ENCODE measurements around the gene ANKRD45. TPM values are rescaled to one million over a fixed set of nuclear protein-coding genes. Genes with fewer than 3 reads are reported as not detected.
"Not testable (repeated sequence)": the region's sequence is repeated elsewhere in the genome, so short reads cannot be mapped to it uniquely, and the experiment has no call there.

Gene ANKRD45
- total RNA-seq, 1 experiment from 2014 or later = not detected

DNA sequence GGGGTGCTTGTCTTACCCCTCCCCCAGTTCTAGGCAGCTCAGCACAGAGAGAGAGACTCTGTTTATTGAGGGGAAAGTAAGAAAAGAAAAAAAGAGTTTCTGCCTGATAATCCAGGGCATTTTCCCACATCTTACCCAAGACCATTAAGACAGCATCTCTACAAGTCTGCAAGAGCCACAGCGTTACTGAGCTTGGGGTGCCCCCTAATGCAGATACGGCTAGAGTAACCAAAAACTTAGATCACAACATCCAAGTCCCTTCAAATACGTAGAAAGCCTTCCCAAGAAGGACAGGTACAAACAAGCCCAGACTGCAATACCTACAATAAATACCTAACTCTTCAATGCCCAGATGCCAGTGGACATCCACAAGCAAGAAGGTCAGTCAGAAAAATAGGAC lies 40.8 kb downstream of the ANKRD45 start:
- DNase-seq = no peak
- BruUV-seq (replicated peaks) = no TSS peak
- no peaks in the 10 kb centered on the region for H3K9me3 ChIP-seq (ENCODE audit: insufficient read depth, low read depth)
- no peaks in the 10 kb centered on the region for H3K79me2 ChIP-seq (ENCODE audit: low read depth)
- H3K27ac ChIP-seq = no peak overlapping the region
- no peak overlapping the region for H3K4me2 ChIP-seq
- POLR2A ChIA-PET (ENCODE audit: unreplicated experiment) = no interaction called here
- no peaks in the 10 kb centered on the region for H3K9me2 ChIP-seq (ENCODE audit: insufficient read depth)
- H4K20me1 ChIP-seq (ENCODE audit: insufficient read depth) = no peaks in the 10 kb centered on the region
- CTCF ChIA-PET = no interaction called here
- TF ChIP-seq, protein P1, sequence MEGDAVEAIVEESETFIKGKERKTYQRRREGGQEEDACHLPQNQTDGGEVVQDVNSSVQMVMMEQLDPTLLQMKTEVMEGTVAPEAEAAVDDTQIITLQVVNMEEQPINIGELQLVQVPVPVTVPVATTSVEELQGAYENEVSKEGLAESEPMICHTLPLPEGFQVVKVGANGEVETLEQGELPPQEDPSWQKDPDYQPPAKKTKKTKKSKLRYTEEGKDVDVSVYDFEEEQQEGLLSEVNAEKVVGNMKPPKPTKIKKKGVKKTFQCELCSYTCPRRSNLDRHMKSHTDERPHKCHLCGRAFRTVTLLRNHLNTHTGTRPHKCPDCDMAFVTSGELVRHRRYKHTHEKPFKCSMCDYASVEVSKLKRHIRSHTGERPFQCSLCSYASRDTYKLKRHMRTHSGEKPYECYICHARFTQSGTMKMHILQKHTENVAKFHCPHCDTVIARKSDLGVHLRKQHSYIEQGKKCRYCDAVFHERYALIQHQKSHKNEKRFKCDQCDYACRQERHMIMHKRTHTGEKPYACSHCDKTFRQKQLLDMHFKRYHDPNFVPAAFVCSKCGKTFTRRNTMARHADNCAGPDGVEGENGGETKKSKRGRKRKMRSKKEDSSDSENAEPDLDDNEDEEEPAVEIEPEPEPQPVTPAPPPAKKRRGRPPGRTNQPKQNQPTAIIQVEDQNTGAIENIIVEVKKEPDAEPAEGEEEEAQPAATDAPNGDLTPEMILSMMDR (conservative IDR thresholded peaks at IDR 0.05) = no peak
- no peak for TF ChIP-seq EZH2 (IDR thresholded peaks at IDR 0.05; ENCODE audit: low read depth)
- intact Hi-C loops (cut with micrococcal nuclease; ENCODE audit: unreplicated experiment) = no loop called here
- no peaks in the 10 kb centered on the region for H3F3A ChIP-seq (ENCODE audit: insufficient read depth, low read depth)
- no peak overlapping the region for H2AFZ ChIP-seq
- H3K36me3 ChIP-seq (ENCODE audit: low read depth) = no peaks in the 10 kb centered on the region
- no peaks in the 10 kb centered on the region for H3K27me3 ChIP-seq (ENCODE audit: insufficient read depth, low read depth)
- H3K4me1 ChIP-seq (replicated peaks; ENCODE audit: insufficient read depth) = no peaks in the 10 kb centered on the region
- H3K4me3 ChIP-seq = no peak overlapping the region

DNA sequence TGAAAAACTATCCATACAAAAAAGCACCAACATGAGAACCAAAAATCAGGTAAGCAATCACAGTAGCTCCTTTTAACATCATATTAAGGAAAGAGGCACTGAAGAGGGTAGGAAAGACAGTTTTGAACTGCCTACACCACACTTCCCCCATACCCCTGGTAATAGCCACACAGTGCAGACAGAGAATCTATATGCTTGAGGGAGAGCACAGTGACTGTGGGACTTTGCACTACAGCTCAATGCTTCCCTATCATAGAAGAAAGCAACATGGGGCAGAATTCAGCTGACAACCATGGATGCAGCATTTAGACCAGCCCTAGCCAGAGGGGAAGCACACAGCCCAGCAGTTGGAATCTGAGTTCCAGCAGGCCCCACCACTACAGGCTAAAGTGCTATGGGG lies 42.4 kb downstream of the ANKRD45 start:
- Histone ChIP-seq H2AFZ (no peak overlapping the region), H3K4me1 (replicated peaks; ENCODE audit: insufficient read depth) (no peaks in the 10 kb centered on the region), H3K9me3 (ENCODE audit: insufficient read depth, low read depth) (no peaks in the 10 kb centered on the region), H3K36me3 (ENCODE audit: low read depth) (no peaks in the 10 kb centered on the region), H4K20me1 (ENCODE audit: insufficient read depth) (no peaks in the 10 kb centered on the region), H3K27ac (no peak overlapping the region), H3K79me2 (ENCODE audit: low read depth) (no peaks in the 10 kb centered on the region), H3K27me3 (ENCODE audit: insufficient read depth, low read depth) (no peaks in the 10 kb centered on the region), H3K4me2 (no peak overlapping the region), H3K4me3 (no peak overlapping the region), H3K9me2 (ENCODE audit: insufficient read depth) (no peaks in the 10 kb centered on the region), H3F3A (ENCODE audit: insufficient read depth, low read depth) (no peaks in the 10 kb centered on the region)
- CTCF ChIA-PET = no interaction called here
- BruUV-seq (replicated peaks) = no TSS peak
- DNase-seq = no peak
- POLR2A ChIA-PET (ENCODE audit: unreplicated experiment) = interaction anchor here (0.5 kb wide), 1 partner anchor 197 kb away, joined by 6 read pairs; no protein-coding TSS in a partner anchor
- intact Hi-C loops (cut with micrococcal nuclease; ENCODE audit: unreplicated experiment) = no loop called here
- TF ChIP-seq, protein P1 (conservative IDR thresholded peaks at IDR 0.05) = no peak
- TF ChIP-seq EZH2 (IDR thresholded peaks at IDR 0.05; ENCODE audit: low read depth) = no peak

- ChIA-PET POLR2A (ENCODE audit: unreplicated experiment) (interaction anchor here (0.7 kb wide), 1 partner anchor 218 kb away, joined by 3 read pairs; no protein-coding TSS in a partner anchor), CTCF (no interaction called here)
- DNase-seq = no peak
- intact Hi-C loops (cut with micrococcal nuclease; ENCODE audit: unreplicated experiment) = no loop called here
- Histone ChIP-seq H3K4me1 (replicated peaks; ENCODE audit: insufficient read depth) (peaks cover 4% of the 10 kb centered on the region; the same call in 1 of the 2 replicates), H3K9me3 (ENCODE audit: insufficient read depth, low read depth) (peaks cover 12% of the 10 kb centered on the region; the same call in 1 of the 2 replicates), H3K27me3 (ENCODE audit: insufficient read depth, low read depth) (no peaks in the 10 kb centered on the region), H3K27ac (no peak overlapping the region), H2AFZ (no peak overlapping the region), H3K4me2 (no peak overlapping the region), H4K20me1 (ENCODE audit: insufficient read depth) (no peaks in the 10 kb centered on the region), H3K9me2 (ENCODE audit: insufficient read depth) (no peaks in the 10 kb centered on the region), H3K4me3 (no peak overlapping the region), H3K36me3 (ENCODE audit: low read depth) (no peaks in the 10 kb centered on the region), H3K79me2 (ENCODE audit: low read depth) (no peaks in the 10 kb centered on the region), H3F3A (ENCODE audit: insufficient read depth, low read depth) (no peaks in the 10 kb centered on the region)
- BruUV-seq (replicated peaks) = no TSS peak
- TF ChIP-seq EZH2 (IDR thresholded peaks at IDR 0.05; ENCODE audit: low read depth) = no peak
- TF ChIP-seq, protein P1 (conservative IDR thresholded peaks at IDR 0.05) = no peak
Observed at GRCh38 chr1:173616859-173617258, 52.8 kb downstream of the ANKRD45 start.

DNA sequence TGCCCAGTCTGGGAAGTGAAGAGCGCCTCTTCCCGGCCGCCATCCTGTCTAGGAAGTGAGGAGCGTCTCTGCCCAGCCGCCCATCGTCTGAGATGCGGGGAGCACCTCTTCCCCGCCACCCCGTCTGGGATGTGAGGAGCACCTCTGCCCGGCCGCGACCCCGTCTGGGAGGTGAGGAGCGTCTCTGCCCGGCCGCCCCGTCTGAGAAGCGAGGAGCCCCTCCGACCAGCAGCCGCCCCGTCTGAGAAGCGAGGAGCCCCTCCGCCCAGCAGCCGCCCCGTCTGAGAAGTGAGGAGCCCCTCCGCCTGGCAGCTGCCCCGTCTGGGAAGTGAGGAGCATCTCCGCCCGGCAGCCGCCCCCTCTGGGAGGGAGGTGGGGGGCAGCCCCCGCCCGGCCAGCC lies 56.6 kb downstream of the ANKRD45 start:
- H3K79me2 ChIP-seq (ENCODE audit: low read depth); DNase-seq; H3K4me2 ChIP-seq; H3K36me3 ChIP-seq (ENCODE audit: low read depth); CTCF ChIA-PET; BruUV-seq (replicated peaks); H3K27ac ChIP-seq; H3K27me3 ChIP-seq (ENCODE audit: insufficient read depth, low read depth); H3K9me2 ChIP-seq (ENCODE audit: insufficient read depth); POLR2A ChIA-PET (ENCODE audit: unreplicated experiment); H3K4me3 ChIP-seq; H4K20me1 ChIP-seq (ENCODE audit: insufficient read depth); H2AFZ ChIP-seq; H3K4me1 ChIP-seq (replicated peaks; ENCODE audit: insufficient read depth); intact Hi-C loops (cut with micrococcal nuclease; ENCODE audit: unreplicated experiment); H3K9me3 ChIP-seq (ENCODE audit: insufficient read depth, low read depth); H3F3A ChIP-seq (ENCODE audit: insufficient read depth, low read depth): not testable (repeated sequence)

All from PC-9 (cell line).